ENCODE results near the gene TMEM141.
A peak's percentile ranks its signal among the peaks of the same experiment; 100 is the strongest.
"Not testable (repeated sequence)": the region's sequence is repeated elsewhere in the genome, so short reads cannot be mapped to it uniquely, and the experiment has no call there.

TMEM141 gene

DNA sequence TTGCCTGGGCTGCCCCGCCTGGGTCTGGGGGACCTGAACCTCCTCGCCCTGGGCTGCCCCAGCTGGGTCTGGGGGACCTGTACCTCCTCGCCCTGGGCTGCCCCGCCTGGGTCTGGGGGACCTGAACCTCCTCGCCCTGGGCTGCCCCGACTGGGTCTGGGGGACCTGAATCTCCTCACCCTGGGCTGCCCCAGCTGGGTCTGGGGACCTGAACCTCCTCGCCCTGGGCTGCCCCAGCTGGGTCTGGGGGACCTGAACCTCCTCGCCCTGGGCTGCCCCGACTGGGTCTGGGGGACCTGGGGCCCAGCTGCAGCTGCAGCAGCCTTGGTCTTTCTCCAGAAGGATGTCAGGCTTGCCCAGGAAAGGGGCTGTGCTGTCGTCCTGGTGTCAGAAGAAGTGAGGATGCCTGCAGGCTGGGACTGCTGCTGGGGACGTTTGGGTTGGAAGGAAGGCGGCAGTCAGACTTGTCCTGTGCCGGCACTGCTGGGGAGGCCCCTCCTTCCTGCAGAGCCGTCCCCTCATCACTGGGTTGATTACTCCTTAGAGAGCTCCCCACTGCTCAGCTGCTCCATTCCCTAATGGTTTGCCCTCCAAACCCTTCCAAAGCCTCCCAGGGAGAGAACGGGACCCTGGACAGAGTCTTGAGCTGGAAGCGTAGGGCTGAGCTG lies 42.4 kb downstream of the TMEM141 start:
- DNase-seq, ATAC-seq: not testable (repeated sequence)

DNA sequence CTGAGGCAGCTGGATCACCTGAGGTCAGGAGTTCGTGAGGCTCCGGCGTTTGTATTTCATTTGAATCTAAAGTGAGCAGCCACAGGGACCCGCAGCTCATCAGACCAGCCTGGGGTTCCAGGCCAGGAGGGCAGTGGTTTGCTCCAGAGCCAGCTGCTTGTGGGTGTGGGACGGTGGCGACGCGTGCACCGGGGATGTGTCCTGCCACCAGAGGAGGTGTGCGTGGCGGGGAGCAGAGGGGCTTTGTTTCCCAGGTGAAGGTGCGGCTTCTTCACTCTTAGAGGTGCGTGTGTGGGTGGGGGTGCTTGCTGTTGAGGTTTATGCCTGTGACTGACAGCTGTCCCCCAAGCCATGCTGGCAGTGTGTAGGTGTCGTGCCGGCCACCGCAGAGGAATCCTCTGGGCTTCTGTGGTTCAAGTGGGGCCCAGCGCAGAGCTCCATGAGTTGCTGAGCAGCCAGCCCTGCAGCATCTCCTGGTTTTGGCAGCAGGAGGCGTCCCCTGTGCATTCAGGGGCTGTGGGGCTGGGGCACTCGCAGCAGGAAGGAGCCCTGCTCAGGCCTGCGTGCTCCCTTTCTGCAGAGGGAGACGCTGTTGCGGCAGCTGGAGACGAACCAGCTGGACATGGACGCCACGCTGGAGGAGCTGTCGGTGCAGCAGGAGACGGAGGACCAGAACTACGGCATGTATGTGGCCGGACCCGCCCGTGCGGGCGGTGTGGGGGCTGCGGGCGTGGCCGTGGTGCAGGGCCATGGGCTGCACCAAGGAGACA lies 44.2 kb downstream of the TMEM141 start:
- ATAC-seq (no peak), DNase-seq (no peak)

DNA sequence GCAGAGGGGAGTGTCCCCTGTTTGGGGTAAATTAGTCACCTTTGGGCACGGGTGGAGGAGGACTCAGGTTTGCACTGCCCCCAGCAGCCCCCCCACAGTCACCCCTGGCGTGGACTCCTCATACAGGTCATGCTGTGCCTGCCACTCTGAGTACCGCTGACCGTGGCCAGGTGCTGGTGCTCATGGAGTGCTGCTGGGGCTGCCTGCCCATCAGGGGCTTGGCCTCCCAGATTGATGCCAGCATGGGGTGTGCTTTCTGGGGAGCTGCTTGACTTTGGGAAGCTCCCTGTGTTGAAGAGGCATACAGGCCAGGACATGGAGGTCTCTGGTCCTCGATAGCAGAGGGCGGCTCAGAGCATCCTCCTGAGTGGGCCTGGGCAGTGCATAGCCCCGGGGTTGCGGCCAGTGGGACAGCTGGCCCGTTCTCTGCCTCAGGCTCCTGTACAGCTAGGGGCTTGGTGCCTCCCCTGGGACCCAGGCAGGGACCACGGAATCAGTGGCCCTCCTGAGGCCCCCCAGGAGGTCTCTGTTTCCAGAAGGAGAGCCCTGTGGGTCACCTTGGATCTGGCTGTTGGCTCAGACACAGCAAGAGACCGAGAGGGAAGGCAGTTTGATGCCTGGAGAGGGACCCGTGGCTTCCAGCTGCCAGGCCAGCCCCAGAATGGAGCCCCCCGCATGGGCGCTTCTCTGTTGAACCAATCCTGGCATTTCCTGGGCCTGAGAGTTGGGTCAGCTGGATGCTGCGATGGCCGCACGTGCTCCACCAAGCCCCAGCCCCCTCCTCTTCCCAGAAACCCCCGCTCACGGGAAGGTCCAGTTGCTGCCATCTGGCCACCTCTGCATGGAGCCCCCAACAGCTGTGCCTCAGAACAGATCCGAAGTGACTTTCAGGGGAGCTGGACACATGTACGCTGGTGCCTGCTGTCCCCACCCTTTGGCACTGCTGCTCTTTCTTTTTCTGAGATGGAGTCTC lies 45.1 kb downstream of the TMEM141 start:
- ATAC-seq (no peak), DNase-seq (no peak)

DNA sequence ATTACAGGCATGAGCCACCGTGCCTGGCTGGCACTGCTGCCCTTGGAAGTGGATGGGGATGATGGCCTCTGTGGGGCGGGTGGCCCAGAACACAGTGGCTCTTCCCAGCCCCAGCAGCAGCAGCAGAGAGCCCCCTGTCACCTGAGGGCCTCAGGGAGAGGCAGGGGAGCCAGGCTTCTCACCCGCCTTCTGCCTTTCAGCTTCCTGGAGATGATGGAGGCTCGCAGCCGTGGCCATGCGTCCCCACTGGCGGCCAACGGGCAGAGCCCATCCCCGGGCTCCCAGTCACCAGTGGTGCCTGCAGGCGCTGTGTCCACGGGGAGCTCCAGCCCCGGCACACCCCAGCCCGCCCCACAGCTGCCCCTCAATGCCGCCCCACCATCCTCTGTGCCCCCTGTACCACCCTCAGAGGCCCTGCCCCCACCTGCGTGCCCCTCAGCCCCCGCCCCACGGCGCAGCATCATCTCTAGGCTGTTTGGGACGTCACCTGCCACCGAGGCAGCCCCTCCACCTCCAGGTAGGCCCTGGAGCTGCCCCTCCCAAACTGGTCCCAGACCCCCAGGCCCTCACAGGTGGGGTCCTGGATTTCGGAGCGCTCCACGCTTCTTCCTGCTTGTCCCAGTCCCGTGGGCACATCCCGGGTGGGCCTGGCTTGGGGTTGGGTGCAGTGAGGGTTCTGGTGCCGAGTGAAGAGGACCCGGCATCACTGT lies 46.2 kb downstream of the TMEM141 start:
- no peak for DNase-seq

DNA sequence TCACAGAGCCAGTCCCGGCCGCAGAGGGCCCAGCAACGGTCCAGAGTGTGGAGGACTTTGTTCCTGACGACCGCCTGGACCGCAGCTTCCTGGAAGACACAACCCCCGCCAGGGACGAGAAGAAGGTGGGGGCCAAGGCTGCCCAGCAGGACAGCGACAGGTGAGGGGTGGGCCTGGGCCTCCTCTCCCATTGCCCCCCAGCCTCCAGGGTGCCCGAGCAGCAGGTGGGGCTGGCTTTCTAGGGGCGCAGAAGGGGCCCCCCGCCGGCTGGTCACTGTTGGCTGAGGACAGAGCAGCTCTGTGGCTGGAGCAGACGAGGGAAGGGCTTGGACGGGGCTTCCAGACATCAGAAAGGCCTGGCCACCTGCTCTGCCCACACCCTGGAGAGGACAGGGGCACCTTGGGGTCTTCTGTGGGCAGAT lies 46.7 kb downstream of the TMEM141 start:
- DNase-seq, ATAC-seq: not testable (repeated sequence)

More for the DNA sequence above, 46.2 kb downstream of the TMEM141 start:
- ATAC-seq = no peak

DNA sequence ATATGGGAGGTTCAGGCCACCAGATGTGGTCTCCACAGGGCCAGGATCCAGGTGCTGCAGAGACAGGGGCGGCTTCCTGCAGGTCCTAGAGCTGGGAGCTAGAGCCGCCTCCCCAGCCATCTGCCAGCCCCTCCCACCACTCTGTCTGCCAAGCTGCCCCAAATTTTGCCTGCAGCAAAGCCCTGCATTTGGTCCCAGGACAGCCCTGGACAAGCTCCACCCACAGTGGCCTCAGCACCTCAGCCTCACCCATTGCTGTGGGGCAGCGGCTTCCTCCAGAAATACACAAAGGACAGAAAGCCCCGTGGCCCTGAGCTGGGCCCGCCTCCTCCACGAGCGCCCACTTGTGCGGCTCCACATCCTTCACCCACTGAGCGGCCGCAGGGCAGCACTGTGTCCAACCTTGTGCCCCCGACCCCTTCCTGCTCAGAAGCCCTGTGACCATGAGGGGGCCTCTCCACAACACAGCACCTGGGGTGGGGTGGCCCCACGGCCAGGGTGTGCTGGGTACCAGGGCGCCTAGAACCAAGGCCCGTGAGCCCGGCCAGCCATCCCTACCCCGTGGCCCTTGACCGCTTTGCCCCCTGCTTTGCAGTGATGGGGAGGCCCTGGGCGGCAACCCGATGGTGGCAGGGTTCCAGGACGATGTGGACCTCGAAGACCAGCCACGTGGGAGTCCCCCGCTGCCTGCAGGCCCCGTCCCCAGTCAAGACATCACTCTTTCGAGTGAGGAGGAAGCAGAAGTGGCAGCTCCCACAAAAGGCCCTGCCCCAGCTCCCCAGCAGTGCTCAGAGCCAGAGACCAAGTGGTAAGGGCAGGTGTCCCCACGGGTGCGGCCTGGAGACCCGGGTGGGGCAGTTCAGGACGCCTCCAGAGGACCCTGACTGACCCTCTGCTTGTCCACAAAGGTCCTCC lies 47.4 kb downstream of the TMEM141 start:
- no peak for ATAC-seq
- DNase-seq = no peak

DNA sequence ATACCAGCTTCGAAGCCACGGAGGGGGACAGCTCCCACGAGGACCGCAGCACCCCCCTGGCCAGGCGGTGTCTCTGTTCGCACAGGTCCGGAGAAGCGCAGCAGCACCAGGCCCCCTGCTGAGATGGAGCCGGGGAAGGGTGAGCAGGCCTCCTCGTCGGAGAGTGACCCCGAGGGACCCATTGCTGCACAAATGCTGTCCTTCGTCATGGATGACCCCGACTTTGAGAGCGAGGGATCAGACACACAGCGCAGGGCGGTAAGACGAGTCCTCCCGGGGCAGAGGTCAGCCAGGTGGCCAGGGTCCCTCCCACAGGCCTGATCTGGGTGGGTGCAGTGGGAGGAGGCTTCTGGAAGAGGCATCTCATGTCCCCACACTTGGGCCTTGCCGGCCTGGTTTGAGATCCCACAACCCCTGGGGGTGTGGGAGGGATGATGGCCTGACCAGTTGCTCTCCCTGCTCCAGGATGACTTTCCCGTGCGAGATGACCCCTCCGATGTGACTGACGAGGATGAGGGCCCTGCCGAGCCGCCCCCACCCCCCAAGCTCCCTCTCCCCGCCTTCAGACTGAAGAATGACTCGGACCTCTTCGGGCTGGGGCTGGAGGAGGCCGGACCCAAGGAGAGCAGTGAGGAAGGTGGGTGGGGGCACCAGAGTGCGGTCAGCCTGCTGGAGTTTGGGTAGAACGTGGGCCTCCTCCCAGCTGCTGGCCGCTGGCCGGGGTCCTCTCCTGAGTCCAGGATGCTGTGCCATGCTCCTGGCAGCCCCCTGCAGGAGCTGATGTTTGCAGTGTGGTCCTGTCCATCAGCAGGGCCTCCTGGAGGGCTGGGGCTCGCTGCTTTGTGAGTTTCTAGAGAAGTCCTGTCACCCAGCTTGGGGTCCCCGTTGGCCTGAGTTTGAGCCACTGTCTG lies 48.3 kb downstream of the TMEM141 start:
- no peak for ATAC-seq
- DNase-seq = no peak

DNA sequence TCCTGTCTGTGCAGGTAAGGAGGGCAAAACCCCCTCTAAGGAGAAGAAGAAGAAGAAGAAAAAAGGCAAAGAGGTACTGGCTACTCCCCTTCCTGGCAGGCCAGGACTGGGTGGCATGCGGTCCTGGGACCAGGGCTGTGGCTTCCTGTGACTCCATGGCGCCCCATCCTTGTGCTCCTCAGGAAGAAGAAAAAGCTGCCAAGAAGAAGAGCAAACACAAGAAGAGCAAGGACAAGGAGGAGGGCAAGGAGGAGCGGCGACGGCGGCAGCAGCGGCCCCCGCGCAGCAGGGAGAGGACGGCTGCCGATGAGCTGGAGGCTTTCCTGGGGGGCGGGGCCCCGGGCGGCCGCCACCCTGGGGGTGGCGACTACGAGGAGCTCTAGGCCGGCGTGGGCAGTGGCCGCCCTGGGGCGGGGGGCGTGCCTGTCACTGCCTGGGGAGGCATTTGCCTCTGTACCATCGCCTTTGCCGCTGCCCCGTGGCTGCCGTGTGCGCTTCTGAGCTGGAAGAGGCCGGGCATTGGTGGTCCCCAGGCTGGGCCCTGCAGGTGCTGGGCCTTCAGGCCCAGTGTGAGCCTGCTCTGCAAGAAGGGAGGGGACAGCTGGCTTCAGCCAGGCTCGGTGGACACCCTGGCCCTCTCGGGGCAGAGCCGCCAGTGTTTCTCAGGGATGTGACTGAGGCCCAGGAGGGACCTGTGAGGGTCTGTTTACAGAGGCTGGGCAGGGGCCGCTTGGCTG lies 49.2 kb downstream of the TMEM141 start:
- ATAC-seq (no peak), DNase-seq (no peak)

DNA sequence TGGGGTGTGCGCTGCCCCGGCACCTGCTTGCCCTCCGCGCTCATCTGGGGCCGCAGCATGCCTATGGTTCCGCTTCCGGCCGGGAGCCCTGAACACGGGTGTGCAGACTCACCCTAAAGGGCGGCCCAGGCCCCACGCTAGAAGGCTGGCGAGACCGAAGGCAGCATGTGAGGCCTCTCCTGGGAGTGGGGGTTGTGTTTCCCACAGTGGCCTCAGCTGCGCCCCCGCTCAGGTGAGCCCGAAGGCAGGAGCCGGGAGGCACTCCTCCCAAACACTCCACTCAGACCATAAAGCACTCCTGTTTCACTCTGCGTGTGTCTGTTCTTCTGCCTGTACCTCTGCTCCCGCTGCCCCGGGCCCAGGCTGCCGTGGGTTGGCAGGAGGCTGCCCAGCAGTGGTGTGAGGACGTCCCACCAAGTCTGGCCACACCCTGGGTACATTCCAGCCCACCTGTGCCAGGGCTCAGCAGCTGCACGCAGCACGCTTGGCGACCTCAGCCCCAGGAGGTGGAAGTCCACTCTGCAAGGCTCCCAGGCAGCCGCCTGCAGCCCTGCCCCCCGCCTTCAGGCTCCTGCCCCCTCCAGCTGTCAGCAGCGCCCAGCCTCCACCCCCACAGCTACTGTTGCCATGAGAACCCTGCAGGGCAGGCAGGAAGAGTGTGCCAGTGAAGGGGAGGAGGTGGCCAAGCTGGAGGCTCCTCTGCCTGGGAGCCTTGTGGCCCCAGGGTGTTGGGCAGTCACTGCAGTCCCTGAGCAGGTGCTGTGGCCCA lies 49.9 kb downstream of the TMEM141 start:
- no peak for DNase-seq
- ATAC-seq = no peak

DNA sequence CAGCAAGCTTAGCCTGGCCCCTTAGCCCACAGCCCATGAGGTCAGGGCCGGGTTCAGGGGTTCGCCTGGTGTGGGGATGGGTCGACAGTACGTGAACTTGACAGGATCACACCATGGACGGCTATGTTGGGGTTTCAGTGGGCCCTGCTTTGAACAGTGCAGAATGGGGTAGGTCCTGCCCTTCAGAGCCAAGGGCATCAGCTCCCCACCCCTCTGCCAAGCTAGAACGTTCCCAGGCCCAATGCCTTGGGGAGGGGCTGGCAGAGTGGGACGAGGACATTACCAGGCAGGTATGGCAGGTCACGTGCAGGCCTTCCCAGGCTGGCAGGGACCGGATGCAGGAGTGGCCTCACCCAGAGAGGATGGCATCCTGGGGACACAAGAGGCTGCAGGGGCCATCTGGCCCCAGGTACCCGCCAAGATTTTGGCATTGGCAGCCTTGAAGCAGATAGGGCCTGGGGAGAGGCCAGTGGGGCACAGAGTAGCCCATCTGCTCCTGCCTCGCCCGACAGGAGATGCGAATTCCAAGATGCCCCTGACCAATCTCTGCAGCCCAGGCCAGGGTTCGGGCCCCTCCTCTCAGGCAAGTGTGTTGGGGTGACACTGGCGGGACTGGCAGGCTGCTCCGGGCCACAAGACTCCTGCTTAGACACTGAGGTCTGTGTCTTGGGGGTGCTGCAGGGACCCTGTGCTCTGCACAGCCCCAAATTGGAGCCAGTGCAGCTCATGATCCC lies 50.7 kb downstream of the TMEM141 start:
- not testable (repeated sequence) for ATAC-seq, DNase-seq

DNA sequence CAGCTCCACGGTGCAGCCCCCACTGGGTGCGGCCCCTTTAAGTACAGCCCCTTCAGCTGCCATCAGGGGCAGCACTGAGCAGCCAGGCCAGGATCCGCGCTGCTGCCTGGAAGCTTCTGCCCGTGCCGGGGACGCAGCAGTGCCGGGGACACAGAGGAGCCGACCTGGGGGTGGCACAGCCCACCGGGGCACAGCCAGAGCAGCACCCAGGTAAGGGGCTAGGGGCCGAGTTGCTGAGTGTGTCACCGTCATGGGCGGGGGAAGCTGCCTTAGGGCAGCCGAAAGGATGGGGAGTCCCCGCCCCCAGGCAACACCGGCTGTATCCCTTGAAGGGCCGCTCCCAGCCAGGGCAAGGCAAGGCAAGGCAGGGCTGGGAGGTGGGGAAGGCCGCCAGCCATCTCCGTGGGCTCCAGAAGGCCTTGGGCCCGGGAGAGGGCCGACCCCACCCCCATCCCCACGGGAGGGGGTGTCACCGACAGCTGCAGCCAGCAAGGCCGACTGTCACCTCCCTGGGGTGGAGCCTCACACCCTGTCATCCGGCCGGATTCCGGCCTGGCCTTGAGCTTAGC lies 51.3 kb downstream of the TMEM141 start, which contains the start of gene AJM1:
AJM1 (plus strand) TSS at position 99 of the 569 bp plus-strand sequence. CDS start 1,937 bp downstream, outside the sequence.
- DNase-seq = peak; percentile 82
- peak; percentile 87 for ATAC-seq
